CD4-positive, alpha-beta T cell (primary cell): ENCODE data around the gene GATAD1. TPM values are rescaled to one million over a fixed set of nuclear protein-coding genes. Genes with fewer than 3 reads are reported as not detected.
"Not testable (repeated sequence)": the region's sequence is repeated elsewhere in the genome, so short reads cannot be mapped to it uniquely, and the experiment has no call there.

Experiments
- ATAC-seq: fragments of 200-7000 bp; cut with Tn5 transposase; one replicate; pipeline ENCODE4 v1.10.0; 2022; ENCODE audit warnings: mild to moderate bottlenecking; ENCODE audit not compliant: poor library complexity
- CTCF ChIA-PET: fragments of 350-600 bp; sonication (Branson Sonifier 250); formaldehyde crosslinking; loops from one replicate; lab custom pipeline; 2021; ENCODE audit warnings: antibody characterized with exemption, inconsistent platforms; lab: Charles Lee
- POLR2A ChIA-PET: fragments of 350-600 bp; sonication (Branson Sonifier 250); formaldehyde crosslinking; loops from one replicate; lab custom pipeline; 2021; ENCODE audit warnings: antibody characterized with exemption, inconsistent platforms; lab: Charles Lee
- DNase-seq, 14 experiments: peaks; one replicate each; pipeline ENCODE4 v3.0.0-alpha.2; 2013 to 2020; ENCODE audit warnings: mixed read lengths in 2 of 14
- H3K27ac ChIP-seq, 2 donors: one replicate each; pipeline versions ENCODE4 v1.5.1 to v1.7.0; 2013; ENCODE audit warnings: low read length in 2 of 2, low read depth in 1 of 2, mild to moderate bottlenecking in 1 of 2
- H3K27me3 ChIP-seq, 2 experiments: 1 replicate in 1 of 2; 2 replicates in 1 of 2; pipeline versions ENCODE4 v1.6.1 to v1.7.0; 2013; ENCODE audit warnings: low read length in 2 of 2, control low read depth in 1 of 2, mild to moderate bottlenecking in 1 of 2, moderate library complexity in 1 of 2; ENCODE audit not compliant: insufficient read depth in 2 of 2, control insufficient read depth in 1 of 2
- H3K36me3 ChIP-seq: one replicate; pipeline ENCODE4 v1.6.1; 2013; ENCODE audit warnings: low read length, control low read depth; ENCODE audit not compliant: insufficient read depth
- H3K4me1 ChIP-seq: one replicate; pipeline ENCODE4 v1.6.1; 2013; ENCODE audit warnings: low read length, control low read depth; ENCODE audit not compliant: insufficient read depth
- H3K4me3 ChIP-seq: one replicate; pipeline ENCODE4 v1.5.1; 2013; ENCODE audit warnings: mild to moderate bottlenecking, low read length, moderate library complexity
- H3K9me3 ChIP-seq, 2 experiments: 1 replicate in 1 of 2; 2 replicates in 1 of 2; pipeline versions ENCODE4 v1.6.1 to v1.7.0; 2013; ENCODE audit warnings: low read length in 2 of 2, mild to moderate bottlenecking in 2 of 2, control low read depth in 1 of 2, moderate library complexity in 1 of 2; ENCODE audit not compliant: control insufficient read depth in 1 of 2, insufficient read depth in 1 of 2
- H3K27ac Mint-ChIP-seq: one replicate; pipeline ENCODE4 v1.8.0; 2020; ENCODE audit warnings: mixed read lengths
- H3K27me3 Mint-ChIP-seq: one replicate; pipeline ENCODE4 v1.8.0; 2021; ENCODE audit warnings: mixed read lengths
- H3K36me3 Mint-ChIP-seq: one replicate; pipeline ENCODE4 v1.8.0; 2021; ENCODE audit warnings: low read depth, mixed read lengths
- H3K4me1 Mint-ChIP-seq: one replicate; pipeline ENCODE4 v1.8.0; 2021; ENCODE audit warnings: low read depth, mixed read lengths
- H3K4me3 Mint-ChIP-seq: one replicate; pipeline ENCODE4 v1.8.0; 2020; ENCODE audit warnings: mild to moderate bottlenecking, mixed read lengths
- H3K9me3 Mint-ChIP-seq: one replicate; pipeline ENCODE4 v1.8.0; 2020; ENCODE audit warnings: mixed read lengths
- CTCF ChIP-seq: fragments of 200-600 bp; IDR thresholded peaks from one replicate; pipeline ENCODE4 v1.8.0; 2022; ENCODE audit warnings: antibody characterized with exemption, mild to moderate bottlenecking
- intact Hi-C, 2 experiments: fragments of 100-400 bp; cut with DNase I in 1 of 2; cut with micrococcal nuclease in 1 of 2; formaldehyde crosslinking; loops; one replicate each; pipeline versions ENCODE4 v1.15.1 to v1.9.0; 2023 to 2025; cut with DNase I, micrococcal nuclease
- total RNA-seq, 174 experiments: library from RNA in 2 of 174; stranded (reverse) in 2 of 174; gene quantifications; one replicate each; pipeline ENCODE4 v1.2.3 and lab custom pipeline; 2021 to 2026

The GATAD1 gene
- total RNA-seq, 2 experiments from 2014 or later: 12.0 to 13.5 TPM

GRCh38 chr7:92478711-92479110, 31.4 kb downstream of the GATAD1 start:
- Mint-ChIP-seq H3K27ac (no peak overlapping the region), H3K27me3 (no peaks in the 10 kb centered on the region), H3K4me3 (no peak overlapping the region), H3K4me1 (no peaks in the 10 kb centered on the region), H3K9me3 (no peaks in the 10 kb centered on the region), H3K36me3 (no peaks in the 10 kb centered on the region)
- Histone ChIP-seq H3K9me3 (no peaks in the 10 kb centered on the region), H3K27ac (no peak overlapping the region), H3K36me3 (no peaks in the 10 kb centered on the region), H3K4me3 (no peak overlapping the region), H3K4me1 (no peaks in the 10 kb centered on the region), H3K27me3 (no peaks in the 10 kb centered on the region)
- DNase-seq (no peak), ATAC-seq (no peak)
- ChIA-PET POLR2A (no interaction called here), CTCF (no interaction called here)
- intact Hi-C loops: no loop called here
- TF ChIP-seq CTCF: no peak

- H3K36me3 ChIP-seq, H3K27ac Mint-ChIP-seq, CTCF ChIA-PET, H3K27ac ChIP-seq, intact Hi-C loops, H3K4me1 Mint-ChIP-seq, H3K4me3 ChIP-seq, H3K27me3 Mint-ChIP-seq, H3K4me1 ChIP-seq, H3K4me3 Mint-ChIP-seq, POLR2A ChIA-PET, H3K36me3 Mint-ChIP-seq, DNase-seq, H3K9me3 ChIP-seq, ATAC-seq, H3K27me3 ChIP-seq, H3K9me3 Mint-ChIP-seq: not testable (repeated sequence)
These were observed 31.9 kb downstream of the GATAD1 start for GRCh38 chr7:92479146-92479545.

GRCh38 chr7:92483624-92484023, 36.3 kb downstream of the GATAD1 start:
- H3K27me3 ChIP-seq, CTCF ChIA-PET: not testable (repeated sequence)
- H3K36me3 Mint-ChIP-seq: peaks cover 29% of the 10 kb centered on the region

GRCh38 chr7:92484226-92484625, 36.9 kb downstream of the GATAD1 start:
- intact Hi-C loops, H3K27me3 Mint-ChIP-seq, H3K4me3 ChIP-seq, CTCF ChIA-PET, ATAC-seq, H3K27ac Mint-ChIP-seq, H3K4me1 ChIP-seq, H3K27ac ChIP-seq, DNase-seq, H3K9me3 Mint-ChIP-seq, POLR2A ChIA-PET, H3K4me1 Mint-ChIP-seq, H3K9me3 ChIP-seq, H3K4me3 Mint-ChIP-seq, H3K27me3 ChIP-seq: not testable (repeated sequence)
- peaks cover 36% of the 10 kb centered on the region for H3K36me3 ChIP-seq
- peaks cover 31% of the 10 kb centered on the region for H3K36me3 Mint-ChIP-seq

More at GRCh38 chr7:92483624-92484023, 36.3 kb downstream of the GATAD1 start:
- DNase-seq, H3K4me1 Mint-ChIP-seq, H3K4me3 ChIP-seq, H3K4me1 ChIP-seq, H3K9me3 ChIP-seq, intact Hi-C loops, H3K27ac Mint-ChIP-seq, ATAC-seq, H3K4me3 Mint-ChIP-seq, POLR2A ChIA-PET, H3K27me3 Mint-ChIP-seq, H3K9me3 Mint-ChIP-seq, H3K27ac ChIP-seq: not testable (repeated sequence)
- H3K36me3 ChIP-seq: peaks cover 31% of the 10 kb centered on the region
